ENCODE results near the gene TFIP11.

Gene TFIP11

DNA sequence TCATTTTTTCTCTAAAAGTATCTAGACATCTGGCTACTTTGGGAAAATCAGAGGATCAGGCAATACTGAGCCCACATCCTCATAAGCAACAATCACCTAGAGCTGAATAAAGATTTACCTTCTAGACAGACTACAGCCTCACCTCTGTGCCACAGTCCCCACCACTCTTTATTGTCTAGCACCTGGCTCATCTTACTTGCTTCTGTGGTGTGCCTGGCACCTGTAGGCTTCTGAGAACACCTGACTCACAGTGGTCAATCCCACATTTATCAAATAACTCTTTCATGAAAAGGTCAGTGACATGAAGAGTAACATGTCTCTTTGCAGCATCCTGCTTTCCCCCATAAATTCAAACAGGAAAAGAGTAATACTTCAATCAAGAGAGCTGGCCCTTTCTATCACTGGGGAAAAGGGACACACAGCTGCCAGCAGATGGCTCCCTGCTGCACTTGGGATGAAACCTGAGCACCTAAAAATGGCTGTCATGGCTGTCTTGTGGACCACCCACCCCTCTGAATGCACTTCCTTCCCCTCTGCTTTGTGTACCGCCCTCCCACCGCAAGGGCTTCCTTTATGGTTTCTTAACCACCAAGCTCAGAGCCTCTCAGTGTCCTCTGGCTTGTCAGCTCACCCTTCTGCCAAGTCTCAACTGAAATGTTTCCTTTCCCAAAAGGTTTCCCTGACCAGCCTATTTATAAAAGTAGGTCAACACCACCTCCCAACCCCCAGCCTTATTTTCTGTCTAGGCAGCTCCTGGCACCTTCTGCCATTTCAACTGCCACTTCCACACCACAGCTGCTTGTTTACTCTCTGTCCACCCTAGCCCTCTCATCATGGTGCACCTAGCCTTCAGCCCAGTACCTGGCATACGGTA lies 9.3 kb downstream of the TFIP11 start:
- DNase-seq, result peak; percentile 20

DNA sequence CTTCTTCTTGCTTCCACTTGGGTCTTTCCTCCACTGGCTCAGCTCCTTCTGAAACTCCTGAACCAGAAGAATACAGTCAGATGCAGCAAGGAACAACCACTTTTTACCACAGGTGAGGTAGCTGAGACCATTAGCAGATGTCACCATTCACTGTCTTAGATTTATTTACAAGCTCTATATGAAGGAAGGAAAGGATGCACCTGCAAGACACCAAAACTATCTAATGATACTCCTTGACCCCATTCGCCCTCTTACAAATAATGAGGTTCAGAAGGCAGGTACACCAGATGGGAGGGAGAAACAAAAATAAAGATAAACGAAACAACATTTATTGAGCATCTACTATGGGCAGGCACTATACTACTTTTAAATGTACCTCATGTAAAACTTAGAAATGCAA lies 10.3 kb downstream of the TFIP11 start:
- DNase-seq, result no peak

DNA sequence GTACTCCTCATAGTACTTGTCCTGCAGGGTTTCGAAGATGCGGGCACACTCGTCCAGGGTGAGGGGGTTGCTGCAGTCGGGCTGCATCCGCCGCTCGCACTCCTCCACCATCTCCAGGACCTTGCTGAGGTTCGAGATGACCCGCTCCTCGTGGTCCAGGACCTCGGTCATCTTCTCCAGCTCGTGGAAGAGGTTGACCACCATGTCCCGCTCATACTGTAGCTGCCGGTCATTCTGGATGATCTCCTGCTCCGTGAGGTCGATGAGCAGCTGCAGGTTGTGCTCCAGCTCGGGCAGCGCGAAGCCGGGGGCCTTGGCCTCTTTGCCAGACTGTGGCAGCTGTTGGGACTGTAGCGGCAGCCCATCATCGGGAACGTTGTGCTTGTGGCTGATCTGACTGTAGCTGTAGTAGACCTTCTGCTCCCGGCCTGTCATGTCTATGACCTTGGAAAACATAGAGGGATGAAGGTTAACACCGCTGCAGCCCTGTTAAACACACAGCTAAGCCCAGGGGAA lies 13.0 kb downstream of the TFIP11 start:
- DNase-seq, result no peak

DNA sequence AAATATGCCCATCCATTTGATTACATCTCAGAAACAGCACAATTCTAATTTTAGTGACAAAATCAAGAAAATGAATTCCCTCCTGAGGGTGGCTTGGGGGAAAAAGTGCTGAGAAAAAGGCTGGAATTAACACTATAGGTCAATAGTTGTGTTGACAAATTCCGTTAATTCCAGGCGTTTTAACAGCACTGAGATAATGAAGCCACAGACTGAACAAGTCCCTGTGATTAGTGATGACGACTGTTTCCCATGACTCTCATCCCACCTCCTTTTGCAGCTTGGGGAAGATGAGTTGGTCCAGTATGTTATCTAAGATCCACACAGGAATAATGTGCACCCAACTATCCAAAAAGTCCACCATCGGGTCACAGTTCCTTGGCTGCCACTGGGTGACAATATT lies 15.8 kb downstream of the TFIP11 start:
- no peak for DNase-seq

DNA sequence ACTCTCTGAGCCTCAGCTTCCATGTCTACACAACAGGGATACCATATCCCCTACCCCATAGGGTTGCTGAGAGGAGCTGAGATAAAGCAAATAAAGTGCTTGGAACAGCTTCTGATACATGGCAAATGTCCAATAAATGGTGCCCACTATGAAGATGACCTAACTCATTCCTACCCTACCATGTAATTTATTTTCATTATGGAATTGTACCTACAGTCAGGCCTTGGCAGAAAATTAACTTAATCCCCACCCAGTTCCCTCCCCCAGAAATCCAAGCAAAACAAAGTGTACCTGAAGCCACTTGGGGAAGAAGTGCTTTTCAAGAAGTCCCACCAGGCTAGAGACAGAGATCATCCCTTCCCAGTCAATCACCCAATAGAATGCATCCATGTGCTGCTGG lies 17.8 kb downstream of the TFIP11 start:
- DNase-seq, result no peak

DNA sequence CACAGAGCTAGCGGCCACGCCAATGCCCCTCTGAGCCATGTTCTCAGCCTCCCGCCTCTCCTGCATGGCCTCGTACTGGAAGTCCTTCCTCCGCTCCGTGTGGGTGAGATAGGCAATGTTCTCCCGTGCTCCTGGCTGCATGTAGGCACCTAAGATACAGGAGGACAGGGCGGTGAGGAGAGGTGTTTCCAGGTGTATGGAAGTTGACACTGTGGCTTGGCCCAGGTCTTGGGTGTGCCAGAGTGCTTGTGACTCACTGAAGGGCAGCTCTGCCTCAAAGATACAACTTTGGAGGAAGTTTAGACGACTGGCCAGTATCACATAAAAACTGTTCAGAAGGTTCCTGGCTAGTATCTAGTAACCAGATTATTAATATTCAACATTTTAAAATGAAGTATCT lies 20.1 kb downstream of the TFIP11 start:
- DNase-seq, result no peak

DNA sequence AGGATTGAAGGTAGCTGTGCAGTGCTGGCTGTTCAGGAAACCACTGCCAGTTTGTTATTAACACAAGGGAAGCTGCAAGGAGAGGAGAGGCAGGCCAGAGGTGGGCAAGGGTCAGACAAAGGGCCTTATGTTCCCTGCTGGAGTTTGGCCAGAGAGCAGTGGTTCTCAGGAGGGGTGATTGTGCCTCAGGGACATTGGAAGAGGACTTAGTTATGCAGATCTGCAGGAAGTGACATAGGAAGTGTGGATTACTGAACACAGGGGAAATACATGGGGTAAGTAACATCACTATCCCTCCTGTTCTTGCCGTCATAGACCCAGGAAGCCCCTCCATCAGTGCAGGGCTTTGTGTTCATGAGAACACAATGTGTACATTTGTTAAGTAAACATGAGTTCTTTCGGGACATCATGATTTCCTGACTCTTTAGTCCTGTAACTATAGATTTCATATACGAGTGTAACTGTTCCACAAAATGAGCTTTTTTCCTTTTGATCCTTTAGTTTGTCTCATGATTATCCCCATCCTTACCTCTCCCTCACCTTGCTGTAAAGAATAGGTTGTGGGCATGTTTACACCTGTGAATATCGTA lies 22.7 kb downstream of the TFIP11 start:
- no peak for DNase-seq

DNA sequence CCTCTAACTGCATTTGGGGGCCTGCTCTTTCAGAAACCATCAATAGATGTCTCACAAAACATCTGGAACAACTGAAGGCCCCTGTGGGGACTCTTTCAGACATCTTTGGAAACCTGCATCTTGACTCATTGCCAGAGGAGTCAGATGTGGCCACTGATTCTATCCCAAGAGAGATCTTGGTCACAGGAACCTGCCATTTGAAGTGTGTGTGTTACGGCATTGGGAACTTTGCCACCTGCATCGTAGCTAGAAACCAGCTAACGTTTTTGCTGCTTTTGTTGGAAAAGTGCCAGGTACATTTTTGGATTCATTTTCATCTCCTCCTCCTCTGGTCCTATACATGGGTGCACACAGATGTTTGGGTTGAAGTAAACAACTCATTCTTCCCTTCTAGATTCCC lies 24.3 kb downstream of the TFIP11 start:
- no peak for DNase-seq

- no peak for DNase-seq
These were observed 25.9 kb downstream of the TFIP11 start for GRCh38 chr22:26486394-26486793.

DNA sequence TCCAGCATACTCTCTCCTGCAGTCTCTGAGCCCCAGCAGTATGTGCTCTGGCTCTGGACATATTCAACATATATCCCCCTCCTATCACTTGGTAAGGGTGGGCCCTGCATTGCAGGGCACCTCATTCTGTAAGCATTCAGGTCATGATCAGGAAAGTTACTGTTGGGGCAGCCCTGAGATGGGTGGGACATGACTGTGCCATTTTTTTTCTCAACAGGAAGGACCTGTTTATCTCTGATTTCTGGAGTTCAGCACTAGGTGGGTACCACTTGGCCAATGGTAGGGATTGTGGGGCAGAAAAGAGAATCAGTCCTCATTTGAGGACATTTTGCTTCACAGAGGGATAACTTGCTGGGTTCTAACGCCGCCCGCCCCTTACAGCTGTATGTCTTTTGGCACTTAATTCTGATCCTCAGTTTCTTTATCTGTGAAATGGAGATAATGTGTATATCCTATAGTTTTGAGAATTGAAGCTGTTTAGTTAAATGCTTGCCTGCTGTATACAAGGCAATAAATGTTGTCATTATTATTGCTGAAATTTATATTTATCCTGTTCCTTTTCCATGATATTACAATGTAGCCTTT lies 26.4 kb downstream of the TFIP11 start:
- no peak for DNase-seq

DNA sequence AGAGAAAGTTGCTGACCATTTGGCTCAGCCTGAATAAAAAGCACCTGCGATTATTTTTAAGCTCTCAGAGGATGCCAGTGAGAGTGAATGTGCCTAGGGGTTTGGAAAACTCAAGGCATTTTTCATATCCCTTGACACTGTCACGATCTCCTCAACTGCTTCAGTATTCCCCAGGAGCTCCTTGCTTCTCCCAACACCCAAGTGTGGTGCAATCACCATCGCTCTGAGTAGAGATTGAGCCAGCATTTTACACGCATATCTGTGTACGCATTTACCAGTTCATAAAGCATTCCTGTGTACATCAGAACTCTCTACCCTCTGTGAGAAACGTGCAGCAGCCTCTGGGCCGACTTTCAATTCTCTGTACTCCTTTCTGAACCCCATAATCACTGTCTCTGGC lies 27.3 kb downstream of the TFIP11 start:
- no peak for DNase-seq

DNA sequence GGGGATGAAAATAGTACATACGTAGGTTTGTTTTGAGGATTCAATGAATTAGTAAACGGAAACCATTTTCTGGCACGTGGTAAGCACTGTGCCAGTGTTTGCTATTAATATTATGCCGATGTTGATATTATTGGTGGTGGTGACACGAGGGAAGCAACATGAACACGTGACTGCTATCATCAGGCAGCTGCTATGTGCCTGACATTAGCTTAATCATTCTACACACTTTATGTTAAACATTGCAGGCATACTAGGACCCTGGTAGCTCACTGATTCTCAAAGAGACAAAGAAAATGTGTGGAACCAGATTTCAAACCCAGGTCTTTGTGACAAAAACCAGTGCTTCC lies 27.9 kb downstream of the TFIP11 start:
- DNase-seq, result no peak

GRCh38 chr22:26483439-26484359 lies 28.6 kb downstream of the TFIP11 start, which contains the start of the genes HPS4 and SRRD:
HPS4 (minus strand) TSS chr22:26483783; CDS start chr22:26481762, 2,021 bp downstream.
SRRD (plus strand) TSS chr22:26483877; CDS start chr22:26483891, 14 bp downstream.
- DNase-seq, result peak; percentile 86

GRCh38 chr22:26483043-26483438 lies 29.2 kb downstream of the TFIP11 start:
- no peak for DNase-seq

GRCh38 chr22:26482161-26482560 lies 30.1 kb downstream of the TFIP11 start:
- no peak for DNase-seq

DNA sequence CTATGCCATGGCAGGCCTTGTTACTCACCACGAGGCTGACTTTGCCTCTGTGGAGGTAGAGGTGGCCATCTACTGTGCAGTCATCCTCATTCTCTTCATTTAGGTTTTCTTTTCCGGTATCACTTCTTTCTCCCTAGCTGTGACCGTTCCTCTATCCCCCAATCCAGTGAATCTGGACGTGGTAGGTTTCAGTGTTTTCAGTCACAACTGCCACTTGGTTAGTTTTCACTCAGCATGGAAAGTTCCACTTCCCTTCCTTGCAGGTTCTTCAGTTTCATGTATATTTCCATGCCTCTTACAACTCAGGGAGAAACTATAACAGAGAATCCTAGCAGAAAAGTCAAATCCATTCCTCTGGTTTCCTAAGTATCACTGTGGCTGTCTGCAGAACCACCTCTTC lies 30.6 kb downstream of the TFIP11 start:
- DNase-seq, result no peak

DNA sequence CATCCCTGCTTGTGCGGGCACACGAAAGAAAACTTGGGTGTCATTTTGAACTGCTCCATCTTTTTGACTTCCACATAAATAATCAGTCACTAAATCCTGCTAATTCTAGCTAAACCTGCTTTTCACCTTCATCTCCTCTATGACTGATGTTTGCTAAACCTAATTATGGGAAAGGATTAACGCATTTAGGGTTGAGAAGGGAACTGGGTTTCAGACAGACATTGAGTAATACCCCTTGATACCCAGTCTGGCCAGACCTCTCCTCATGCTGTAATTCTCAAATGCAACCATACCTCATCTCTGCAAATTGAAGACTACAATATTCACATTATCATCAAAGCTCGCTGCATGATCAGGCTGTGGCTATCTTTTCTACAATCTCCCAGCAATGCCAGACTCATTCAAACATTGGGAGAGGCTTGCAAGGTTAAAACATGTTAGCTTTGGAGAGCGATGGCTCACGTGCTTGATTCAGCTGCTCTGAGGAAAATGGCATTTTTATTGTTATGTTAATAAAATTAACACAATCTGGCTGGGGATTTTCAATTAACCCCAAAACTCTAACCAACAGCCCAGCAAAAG lies 31.1 kb downstream of the TFIP11 start:
- DNase-seq, result no peak

DNA sequence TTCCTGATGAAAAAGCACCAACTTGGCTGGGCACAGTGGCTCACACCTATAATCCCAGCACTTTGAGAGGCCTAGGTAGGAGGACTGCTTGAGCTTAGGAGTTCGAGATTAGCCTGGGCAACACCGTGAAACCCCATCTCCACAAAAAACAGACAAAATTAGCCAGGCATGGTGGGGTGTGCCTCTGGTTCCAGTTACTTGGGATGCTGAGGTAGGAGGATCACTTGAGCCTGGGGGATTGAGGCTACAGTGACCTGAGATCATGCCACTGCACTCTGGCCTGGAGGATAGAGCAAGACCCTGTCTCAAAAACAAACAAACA lies 31.7 kb downstream of the TFIP11 start:
- DNase-seq, result no peak

- DNase-seq, result no peak
These were observed 32.3 kb downstream of the TFIP11 start for GRCh38 chr22:26479792-26480610.

- no peak for DNase-seq
These were observed 33.1 kb downstream of the TFIP11 start for GRCh38 chr22:26479043-26479791.

- DNase-seq, result no peak
These were observed 34.9 kb downstream of the TFIP11 start for GRCh38 chr22:26477341-26477731.

All from NCI-H1436 (cell line).